SU-DHL-6 (cell line): ENCODE data around the gene SRSF8.

Source experiments
- EZH2phosphoT487 ChIP-seq: fragments of 200-600 bp; sonication (generic), shearing (Covaris generic); conservative IDR thresholded peaks from 2 replicates; pipeline ENCODE4 v1.6.1; 2018; ENCODE audit warnings: mild to moderate bottlenecking, antibody characterized with exemption, low read length, moderate library complexity, mixed read lengths
- TF ChIP-seq, protein P1 (sequence below): fragments of 200-600 bp; sonication (generic); IDR thresholded peaks from one replicate; pipeline ENCODE4 v1.5.1; 2017; ENCODE audit warnings: antibody characterized with exemption, mild to moderate bottlenecking, low read length, moderate library complexity; ENCODE audit not compliant: insufficient read depth, poor library complexity, severe bottlenecking

DNA sequence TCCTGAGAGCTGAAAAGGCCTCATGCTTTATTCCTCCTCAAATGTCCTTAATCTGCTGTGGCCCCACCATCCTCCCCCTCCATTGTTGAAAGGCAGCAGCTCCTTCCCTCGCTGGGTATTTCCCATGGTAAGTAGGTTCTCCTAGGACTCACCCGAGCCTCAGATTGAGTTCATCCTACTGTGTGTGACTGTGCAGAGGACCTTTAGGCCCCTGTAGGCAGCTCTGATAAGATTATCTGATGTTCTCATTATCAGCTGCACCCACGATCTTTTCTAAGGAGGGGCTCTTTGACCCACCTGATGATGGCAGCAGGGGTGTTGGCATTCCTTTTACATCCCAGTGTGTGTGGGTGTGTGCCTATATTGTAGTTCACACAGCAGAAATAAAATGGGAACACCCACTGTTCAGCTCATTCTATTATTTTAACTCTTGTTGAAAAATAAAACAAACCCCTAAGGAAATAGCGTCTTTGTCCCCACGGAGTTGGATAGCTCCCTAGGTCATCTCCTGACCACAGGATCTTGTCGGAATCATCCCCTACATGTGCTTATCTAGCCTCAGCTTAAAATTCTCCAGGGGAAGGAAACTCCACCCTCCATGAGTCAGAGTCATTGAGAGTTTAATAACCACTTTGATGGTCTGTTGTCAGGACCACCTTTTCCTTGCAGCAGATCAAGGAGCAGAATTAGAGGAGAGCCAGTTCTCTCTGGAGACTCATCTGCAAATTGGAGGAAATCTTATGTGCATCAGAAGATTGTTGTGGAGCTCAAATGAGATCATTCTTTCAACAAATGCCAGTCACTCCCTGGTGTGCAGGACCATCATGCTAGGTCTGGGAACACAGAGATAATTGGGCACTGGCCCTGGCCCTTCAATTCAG is 42.2 kb downstream of the SRSF8 start:
- TF ChIP-seq, protein P1, sequence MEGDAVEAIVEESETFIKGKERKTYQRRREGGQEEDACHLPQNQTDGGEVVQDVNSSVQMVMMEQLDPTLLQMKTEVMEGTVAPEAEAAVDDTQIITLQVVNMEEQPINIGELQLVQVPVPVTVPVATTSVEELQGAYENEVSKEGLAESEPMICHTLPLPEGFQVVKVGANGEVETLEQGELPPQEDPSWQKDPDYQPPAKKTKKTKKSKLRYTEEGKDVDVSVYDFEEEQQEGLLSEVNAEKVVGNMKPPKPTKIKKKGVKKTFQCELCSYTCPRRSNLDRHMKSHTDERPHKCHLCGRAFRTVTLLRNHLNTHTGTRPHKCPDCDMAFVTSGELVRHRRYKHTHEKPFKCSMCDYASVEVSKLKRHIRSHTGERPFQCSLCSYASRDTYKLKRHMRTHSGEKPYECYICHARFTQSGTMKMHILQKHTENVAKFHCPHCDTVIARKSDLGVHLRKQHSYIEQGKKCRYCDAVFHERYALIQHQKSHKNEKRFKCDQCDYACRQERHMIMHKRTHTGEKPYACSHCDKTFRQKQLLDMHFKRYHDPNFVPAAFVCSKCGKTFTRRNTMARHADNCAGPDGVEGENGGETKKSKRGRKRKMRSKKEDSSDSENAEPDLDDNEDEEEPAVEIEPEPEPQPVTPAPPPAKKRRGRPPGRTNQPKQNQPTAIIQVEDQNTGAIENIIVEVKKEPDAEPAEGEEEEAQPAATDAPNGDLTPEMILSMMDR, result no peak
- TF ChIP-seq EZH2phosphoT487, result no peak
